Smooth muscle cell (in vitro differentiated cells): ENCODE measurements around the gene GADD45A. TPM values are rescaled to one million over a fixed set of nuclear protein-coding genes. Genes with fewer than 3 reads are reported as not detected.

ENCODE experiments used
- DNase-seq: peaks from one replicate; lab custom pipeline; 2025; ENCODE audit not compliant: unreplicated experiment; lab: John Stamatoyannopoulos, UW
- H2AFZ ChIP-seq: fragments of 200-600 bp; sonication (generic); 2 replicates; pipeline ENCODE4 v1.6.0; 2016; ENCODE audit warnings: antibody characterized with exemption, low read depth, mild to moderate bottlenecking
- H3F3A ChIP-seq: fragments of 200-600 bp; sonication (generic); 2 replicates; pipeline ENCODE4 v1.6.0; 2017; ENCODE audit warnings: antibody characterized with exemption, low read depth
- H3K27ac ChIP-seq: fragments of 200-600 bp; sonication (generic); 2 replicates; pipeline ENCODE4 v1.5.1; 2016; ENCODE audit warnings: low read depth, mild to moderate bottlenecking
- H3K27me3 ChIP-seq: fragments of 200-600 bp; sonication (generic); 2 replicates; pipeline ENCODE4 v1.6.1; 2016; ENCODE audit warnings: low read depth, mild to moderate bottlenecking
- H3K36me3 ChIP-seq: fragments of 200-600 bp; sonication (generic); 2 replicates; pipeline ENCODE4 v1.5.1; 2016; ENCODE audit warnings: low read depth
- H3K4me1 ChIP-seq: fragments of 200-600 bp; sonication (generic); 2 replicates; pipeline ENCODE4 v1.5.1; 2016; ENCODE audit warnings: low read depth
- H3K4me2 ChIP-seq: fragments of 200-600 bp; sonication (generic); 2 replicates; pipeline ENCODE4 v1.6.0; 2016; ENCODE audit warnings: mild to moderate bottlenecking
- H3K4me3 ChIP-seq: fragments of 200-600 bp; sonication (generic); 2 replicates; pipeline ENCODE4 v1.5.1; 2016; ENCODE audit warnings: mild to moderate bottlenecking
- H3K79me2 ChIP-seq: fragments of 200-600 bp; sonication (generic); 2 replicates; pipeline ENCODE4 v1.6.0; 2016; ENCODE audit warnings: low read depth, mild to moderate bottlenecking
- H3K9ac ChIP-seq: fragments of 200-600 bp; sonication (generic); 2 replicates; pipeline ENCODE4 v1.6.0; 2016; ENCODE audit warnings: low read depth
- H3K9me3 ChIP-seq: fragments of 200-600 bp; sonication (generic); replicated peaks from 2 replicates; pipeline ENCODE4 v1.5.1; 2016; ENCODE audit warnings: low read depth
- H4K20me1 ChIP-seq: fragments of 200-600 bp; sonication (generic); 2 replicates; pipeline ENCODE4 v1.6.0; 2016; ENCODE audit warnings: low read depth
- WGBS: methylation state at CpG from one replicate; pipeline ENCODE4 v1.1.7; 2016; ENCODE audit warnings: low lambda C conversion rate; 5-methylcytosine and 5-hydroxymethylcytosine counted together
- polyA plus RNA-seq: library from polyadenylated mRNA; unstranded; fragments of >200 nt; fragmentation: Nextera tagmentation; extraction: Ambion mirVana; gene quantifications from 2 replicates; pipeline ENCODE4 v1.2.1, GENCODE V29; 2016
- total RNA-seq: library from RNA; depleted of rRNA; stranded (reverse); fragments of >200 nt; gene quantifications from 2 replicates; pipeline ENCODE4 v1.2.3, GENCODE V29; 2014
- TF ChIP-seq, protein P1 (sequence below): fragments of 200-600 bp; sonication (generic); IDR thresholded peaks from 2 replicates; pipeline ENCODE4 v1.5.1; 2017; ENCODE audit warnings: borderline replicate concordance, mild to moderate bottlenecking, antibody characterized with exemption; ENCODE audit not compliant: insufficient read depth, poor library complexity, severe bottlenecking

Gene GADD45A
- total and polyA plus RNA-seq, 2 experiments from 2014 or later = 130 to 205 TPM

DNA sequence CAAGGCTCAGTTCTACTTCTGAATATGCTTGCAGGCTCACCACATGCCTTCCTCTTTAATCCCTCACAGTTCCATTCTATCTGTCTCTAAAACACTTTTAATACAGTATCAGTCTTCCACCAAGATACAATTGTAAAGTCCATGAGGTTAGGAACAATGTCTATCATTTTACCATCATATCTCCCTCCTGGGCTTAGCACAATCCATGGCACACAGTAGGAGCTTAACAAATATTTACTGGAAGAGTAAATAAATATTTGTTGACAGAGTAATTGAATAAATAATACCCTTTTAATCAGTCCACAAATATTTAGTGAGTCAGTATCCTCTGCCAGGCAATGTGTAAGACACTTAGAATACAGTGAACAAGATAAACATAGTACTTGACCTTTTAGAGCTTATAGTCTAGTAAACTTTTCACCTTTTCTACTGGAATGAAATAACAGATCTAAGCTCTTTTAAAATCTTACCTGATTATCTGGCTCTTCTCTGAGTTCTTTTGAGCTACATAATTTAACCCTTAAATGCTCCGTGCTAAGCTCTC, 12.7 kb upstream of the GADD45A start:
- DNase-seq = no peak
- no peaks in the 10 kb centered on the region for H3K36me3 ChIP-seq
- WGBS = 96% methylated on average over 1 of the region's 1 CpG

DNA sequence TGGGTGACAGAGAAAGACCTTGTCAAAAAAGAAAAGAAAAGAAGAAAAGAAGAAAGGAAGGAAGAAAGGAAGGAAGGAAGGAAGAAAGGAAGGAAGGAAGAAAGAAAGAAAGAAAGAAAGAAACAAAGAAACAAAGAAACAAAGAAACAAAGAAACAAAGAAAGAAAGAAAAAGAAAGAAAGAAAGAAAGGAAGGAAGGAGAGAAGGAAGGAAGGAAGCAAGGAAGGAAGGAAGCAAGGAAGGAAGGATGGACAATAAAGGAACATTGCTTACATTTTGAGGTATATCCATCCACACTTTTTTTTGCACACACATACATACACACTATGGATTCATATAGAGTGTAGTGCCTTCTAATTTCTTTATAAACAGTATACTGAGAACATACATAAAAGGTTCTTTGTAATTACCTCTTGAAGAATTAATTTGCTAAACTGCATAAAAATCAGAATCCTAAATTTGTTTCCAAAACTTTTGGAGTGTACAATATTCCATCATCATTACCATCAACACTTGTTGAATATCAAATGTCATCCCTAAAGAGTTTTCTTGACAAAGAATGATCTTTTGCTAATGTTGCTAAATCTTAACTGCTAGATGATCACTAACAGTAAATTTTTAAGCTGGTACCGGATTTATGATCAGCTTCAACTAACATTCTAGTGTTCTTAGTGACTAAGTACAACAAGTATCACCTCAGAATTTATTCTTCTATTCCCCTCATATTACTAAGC, 11.4 kb upstream of the GADD45A start:
- Histone ChIP-seq H4K20me1 (no peaks in the 10 kb centered on the region), H3K9ac (no peak overlapping the region), H3K79me2 (no peaks in the 10 kb centered on the region), H3K36me3 (no peaks in the 10 kb centered on the region), H3K4me3 (no peak overlapping the region), H3K4me2 (peak overlapping the region; percentile 18), H3K27ac (peak overlapping the region; percentile 20), H3K9me3 (no peaks in the 10 kb centered on the region), H2AFZ (no peak overlapping the region), H3K4me1 (no peaks in the 10 kb centered on the region), H3F3A (no peaks in the 10 kb centered on the region), H3K27me3 (peaks cover 13% of the 10 kb centered on the region)
- WGBS = 89% methylated on average over 1 of the region's 1 CpG
- no peak for DNase-seq
- TF ChIP-seq, protein P1, sequence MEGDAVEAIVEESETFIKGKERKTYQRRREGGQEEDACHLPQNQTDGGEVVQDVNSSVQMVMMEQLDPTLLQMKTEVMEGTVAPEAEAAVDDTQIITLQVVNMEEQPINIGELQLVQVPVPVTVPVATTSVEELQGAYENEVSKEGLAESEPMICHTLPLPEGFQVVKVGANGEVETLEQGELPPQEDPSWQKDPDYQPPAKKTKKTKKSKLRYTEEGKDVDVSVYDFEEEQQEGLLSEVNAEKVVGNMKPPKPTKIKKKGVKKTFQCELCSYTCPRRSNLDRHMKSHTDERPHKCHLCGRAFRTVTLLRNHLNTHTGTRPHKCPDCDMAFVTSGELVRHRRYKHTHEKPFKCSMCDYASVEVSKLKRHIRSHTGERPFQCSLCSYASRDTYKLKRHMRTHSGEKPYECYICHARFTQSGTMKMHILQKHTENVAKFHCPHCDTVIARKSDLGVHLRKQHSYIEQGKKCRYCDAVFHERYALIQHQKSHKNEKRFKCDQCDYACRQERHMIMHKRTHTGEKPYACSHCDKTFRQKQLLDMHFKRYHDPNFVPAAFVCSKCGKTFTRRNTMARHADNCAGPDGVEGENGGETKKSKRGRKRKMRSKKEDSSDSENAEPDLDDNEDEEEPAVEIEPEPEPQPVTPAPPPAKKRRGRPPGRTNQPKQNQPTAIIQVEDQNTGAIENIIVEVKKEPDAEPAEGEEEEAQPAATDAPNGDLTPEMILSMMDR = no peak

More for the DNA sequence above, 12.7 kb upstream of the GADD45A start:
- Histone ChIP-seq H3K9me3 (no peaks in the 10 kb centered on the region), H3K4me3 (no peak overlapping the region), H4K20me1 (no peaks in the 10 kb centered on the region), H3F3A (no peaks in the 10 kb centered on the region), H3K4me2 (no peak overlapping the region), H3K27ac (no peak overlapping the region), H3K4me1 (no peaks in the 10 kb centered on the region), H2AFZ (no peak overlapping the region), H3K9ac (no peak overlapping the region), H3K79me2 (no peaks in the 10 kb centered on the region), H3K27me3 (peaks cover 13% of the 10 kb centered on the region)
- TF ChIP-seq, protein P1 = no peak

DNA sequence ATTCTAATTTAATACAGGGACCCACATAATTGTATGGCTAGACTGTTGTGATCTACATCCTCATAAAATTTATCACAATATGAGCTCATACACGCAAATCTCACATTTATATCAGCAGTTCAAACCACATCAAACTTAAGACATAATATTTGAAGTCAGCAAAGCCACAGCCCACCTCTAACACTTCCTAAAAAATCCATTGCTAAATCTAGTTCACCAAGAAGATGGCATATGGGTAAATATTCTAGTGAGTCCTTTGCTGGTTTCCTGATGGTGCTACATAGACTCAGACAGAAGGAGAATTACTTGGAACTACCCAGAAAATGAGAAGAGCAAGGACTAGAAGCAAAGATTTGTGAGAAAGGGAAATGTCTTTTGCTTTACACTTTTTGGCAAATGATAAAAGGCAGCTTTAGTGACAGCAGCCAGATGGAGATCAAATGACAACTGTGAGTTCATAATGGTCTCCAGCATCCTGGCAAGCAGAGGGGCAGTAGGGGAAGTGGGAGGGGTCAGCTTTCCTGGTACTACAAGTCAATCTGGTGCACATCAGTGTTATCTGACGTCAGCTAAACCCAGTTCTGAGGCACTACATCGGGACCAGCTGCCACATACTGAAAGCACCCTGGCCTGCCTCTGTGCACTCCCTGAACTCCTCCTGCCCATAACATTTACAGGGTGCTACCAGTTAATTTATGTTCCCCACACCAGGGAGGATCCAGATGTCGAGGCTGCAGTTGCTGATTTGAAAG, 10.6 kb upstream of the GADD45A start:
- H2AFZ ChIP-seq = peak overlapping the region; percentile 15
- no peaks in the 10 kb centered on the region for H3K79me2 ChIP-seq
- H3K4me1 ChIP-seq = no peaks in the 10 kb centered on the region
- H3K9me3 ChIP-seq = no peaks in the 10 kb centered on the region
- peaks cover 13% of the 10 kb centered on the region for H3K27me3 ChIP-seq
- no peak for DNase-seq
- no peak overlapping the region for H3K4me3 ChIP-seq
- TF ChIP-seq, protein P1 = no peak
- no peaks in the 10 kb centered on the region for H3F3A ChIP-seq
- 19% methylated on average over 4 of the region's 4 CpGs for WGBS
- H3K27ac ChIP-seq = peak overlapping the region; percentile 20
- peak overlapping the region; percentile 18 for H3K4me2 ChIP-seq
- H3K9ac ChIP-seq = no peak overlapping the region
- H3K36me3 ChIP-seq = no peaks in the 10 kb centered on the region
- no peaks in the 10 kb centered on the region for H4K20me1 ChIP-seq
